ENCODE results near the gene NRXN3.

DNA sequence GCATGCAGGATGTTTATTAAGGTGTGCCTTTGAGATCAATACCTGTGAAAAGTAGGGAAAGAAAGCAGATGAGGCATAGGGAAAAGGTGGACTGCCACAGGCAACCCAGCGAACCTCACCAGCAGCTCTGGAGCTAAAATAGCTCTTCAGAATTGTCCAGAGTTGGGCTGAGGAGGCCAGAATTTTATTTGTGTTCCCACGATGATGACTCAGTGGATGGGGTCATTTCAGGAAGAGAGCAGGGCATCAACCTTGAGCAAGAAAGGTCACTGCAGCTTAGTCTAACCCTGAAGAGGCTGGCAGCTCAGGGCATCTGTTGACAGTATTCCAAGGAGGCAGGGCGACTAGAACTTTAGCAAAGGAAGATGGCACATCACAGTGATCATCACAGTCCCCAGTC is 1345.0 kb downstream of the NRXN3 start:
- TF ChIP-seq, protein P1, sequence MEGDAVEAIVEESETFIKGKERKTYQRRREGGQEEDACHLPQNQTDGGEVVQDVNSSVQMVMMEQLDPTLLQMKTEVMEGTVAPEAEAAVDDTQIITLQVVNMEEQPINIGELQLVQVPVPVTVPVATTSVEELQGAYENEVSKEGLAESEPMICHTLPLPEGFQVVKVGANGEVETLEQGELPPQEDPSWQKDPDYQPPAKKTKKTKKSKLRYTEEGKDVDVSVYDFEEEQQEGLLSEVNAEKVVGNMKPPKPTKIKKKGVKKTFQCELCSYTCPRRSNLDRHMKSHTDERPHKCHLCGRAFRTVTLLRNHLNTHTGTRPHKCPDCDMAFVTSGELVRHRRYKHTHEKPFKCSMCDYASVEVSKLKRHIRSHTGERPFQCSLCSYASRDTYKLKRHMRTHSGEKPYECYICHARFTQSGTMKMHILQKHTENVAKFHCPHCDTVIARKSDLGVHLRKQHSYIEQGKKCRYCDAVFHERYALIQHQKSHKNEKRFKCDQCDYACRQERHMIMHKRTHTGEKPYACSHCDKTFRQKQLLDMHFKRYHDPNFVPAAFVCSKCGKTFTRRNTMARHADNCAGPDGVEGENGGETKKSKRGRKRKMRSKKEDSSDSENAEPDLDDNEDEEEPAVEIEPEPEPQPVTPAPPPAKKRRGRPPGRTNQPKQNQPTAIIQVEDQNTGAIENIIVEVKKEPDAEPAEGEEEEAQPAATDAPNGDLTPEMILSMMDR (tag by site-specific recombination; IDR thresholded peaks at IDR 0.05) = no peak
- no peak for TF ChIP-seq KLF16 (tag by site-specific recombination; IDR thresholded peaks at IDR 0.05)
- TF ChIP-seq OSR2 (tag by site-specific recombination; IDR thresholded peaks at IDR 0.05) = no peak
- no peak for TF ChIP-seq ZNF155 (tag by site-specific recombination; IDR thresholded peaks at IDR 0.05)
- no peak for TF ChIP-seq ZNF274 (IDR thresholded peaks at IDR 0.05; ENCODE audit: low read length)
- no peak for TF ChIP-seq ZNF274 (tag by site-specific recombination; IDR thresholded peaks at IDR 0.05; ENCODE audit: borderline replicate concordance)
- TF ChIP-seq, protein P2, sequence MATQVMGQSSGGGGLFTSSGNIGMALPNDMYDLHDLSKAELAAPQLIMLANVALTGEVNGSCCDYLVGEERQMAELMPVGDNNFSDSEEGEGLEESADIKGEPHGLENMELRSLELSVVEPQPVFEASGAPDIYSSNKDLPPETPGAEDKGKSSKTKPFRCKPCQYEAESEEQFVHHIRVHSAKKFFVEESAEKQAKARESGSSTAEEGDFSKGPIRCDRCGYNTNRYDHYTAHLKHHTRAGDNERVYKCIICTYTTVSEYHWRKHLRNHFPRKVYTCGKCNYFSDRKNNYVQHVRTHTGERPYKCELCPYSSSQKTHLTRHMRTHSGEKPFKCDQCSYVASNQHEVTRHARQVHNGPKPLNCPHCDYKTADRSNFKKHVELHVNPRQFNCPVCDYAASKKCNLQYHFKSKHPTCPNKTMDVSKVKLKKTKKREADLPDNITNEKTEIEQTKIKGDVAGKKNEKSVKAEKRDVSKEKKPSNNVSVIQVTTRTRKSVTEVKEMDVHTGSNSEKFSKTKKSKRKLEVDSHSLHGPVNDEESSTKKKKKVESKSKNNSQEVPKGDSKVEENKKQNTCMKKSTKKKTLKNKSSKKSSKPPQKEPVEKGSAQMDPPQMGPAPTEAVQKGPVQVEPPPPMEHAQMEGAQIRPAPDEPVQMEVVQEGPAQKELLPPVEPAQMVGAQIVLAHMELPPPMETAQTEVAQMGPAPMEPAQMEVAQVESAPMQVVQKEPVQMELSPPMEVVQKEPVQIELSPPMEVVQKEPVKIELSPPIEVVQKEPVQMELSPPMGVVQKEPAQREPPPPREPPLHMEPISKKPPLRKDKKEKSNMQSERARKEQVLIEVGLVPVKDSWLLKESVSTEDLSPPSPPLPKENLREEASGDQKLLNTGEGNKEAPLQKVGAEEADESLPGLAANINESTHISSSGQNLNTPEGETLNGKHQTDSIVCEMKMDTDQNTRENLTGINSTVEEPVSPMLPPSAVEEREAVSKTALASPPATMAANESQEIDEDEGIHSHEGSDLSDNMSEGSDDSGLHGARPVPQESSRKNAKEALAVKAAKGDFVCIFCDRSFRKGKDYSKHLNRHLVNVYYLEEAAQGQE (tag by site-specific recombination; IDR thresholded peaks at IDR 0.05) = no peak
- no peak for TF ChIP-seq SETDB1 (IDR thresholded peaks at IDR 0.05; ENCODE audit: insufficient read length, low read length)
- TF ChIP-seq ZBTB7A (tag by site-specific recombination; IDR thresholded peaks at IDR 0.05; ENCODE audit: low read depth) = no peak
- TF ChIP-seq ZNF629 (tag by site-specific recombination; IDR thresholded peaks at IDR 0.05) = no peak
- TF ChIP-seq KLF1 (tag by site-specific recombination; IDR thresholded peaks at IDR 0.05) = no peak
- no peak for TF ChIP-seq YY1 (tag by site-specific recombination; IDR thresholded peaks at IDR 0.05)
